ENCODE measurements around the gene SLC9A9.
"Not testable (repeated sequence)": the region's sequence is repeated elsewhere in the genome, so short reads cannot be mapped to it uniquely, and the experiment has no call there.

Gene SLC9A9

GRCh38 chr3:143847787-143848631, at the start of gene SLC9A9:
TSS of gene SLC9A9 (minus strand) at chr3:143848468. CDS start at chr3:143848322, 146 bp downstream.
- peak; percentile 81 for DNase-seq (ENCODE audit: low read depth)

- peak; percentile 58 for DNase-seq (ENCODE audit: low read depth)
Observed at GRCh38 chr3:143897576-143898295, 49.5 kb upstream of the SLC9A9 start.

GRCh38 chr3:143896486-143896885, 48.2 kb upstream of the SLC9A9 start:
- peak; percentile 36 for DNase-seq (ENCODE audit: low read depth)

- no peak for DNase-seq (ENCODE audit: low read depth)
Observed at GRCh38 chr3:143895805-143896204, 47.5 kb upstream of the SLC9A9 start.

- no peak for DNase-seq (ENCODE audit: low read depth)
Observed at GRCh38 chr3:143888846-143889245, 40.6 kb upstream of the SLC9A9 start.

- no peak for DNase-seq (ENCODE audit: low read depth)
Observed at GRCh38 chr3:143888166-143888565, 39.9 kb upstream of the SLC9A9 start.

GRCh38 chr3:143885780-143886427, 37.6 kb upstream of the SLC9A9 start:
- peak; percentile 29 for DNase-seq (ENCODE audit: low read depth)

- DNase-seq (ENCODE audit: low read depth): no peak
Observed at GRCh38 chr3:143884861-143885260, 36.6 kb upstream of the SLC9A9 start.

- DNase-seq (ENCODE audit: low read depth): no peak
Observed at GRCh38 chr3:143883151-143883550, 34.9 kb upstream of the SLC9A9 start.

- DNase-seq (ENCODE audit: low read depth): no peak
Observed at GRCh38 chr3:143881095-143881494, 32.8 kb upstream of the SLC9A9 start.

- DNase-seq (ENCODE audit: low read depth): no peak
Observed at GRCh38 chr3:143875546-143875945, 27.3 kb upstream of the SLC9A9 start.

- DNase-seq (ENCODE audit: low read depth): not testable (repeated sequence)
Observed at GRCh38 chr3:143873553-143873952, 25.3 kb upstream of the SLC9A9 start.

- peak; percentile 57 for DNase-seq (ENCODE audit: low read depth)
Observed at GRCh38 chr3:143865302-143865701, 17.0 kb upstream of the SLC9A9 start.

GRCh38 chr3:143859465-143860203, 11.4 kb upstream of the SLC9A9 start:
- no peak for DNase-seq (ENCODE audit: low read depth)

- DNase-seq (ENCODE audit: low read depth): no peak
Observed at GRCh38 chr3:143856252-143856970, 8.1 kb upstream of the SLC9A9 start.

- no peak for DNase-seq (ENCODE audit: low read depth)
Observed at GRCh38 chr3:143855183-143855582, 6.9 kb upstream of the SLC9A9 start.

- DNase-seq (ENCODE audit: low read depth): no peak
Observed at GRCh38 chr3:143851331-143852017, 3.2 kb upstream of the SLC9A9 start.

- DNase-seq (ENCODE audit: low read depth): no peak
Observed at GRCh38 chr3:143850877-143851276, 2.6 kb upstream of the SLC9A9 start.

- DNase-seq (ENCODE audit: low read depth): peak; percentile 92
Observed at GRCh38 chr3:143849854-143850549, 1.7 kb upstream of the SLC9A9 start.

GRCh38 chr3:143848704-143849103, 436 bp upstream of the SLC9A9 start:
- DNase-seq (ENCODE audit: low read depth): no peak

Measured in fibroblast of gingiva (primary cell).